T-helper 1 cell (primary cell): ENCODE measurements around the gene ALKBH1.
A peak's percentile ranks its signal among the peaks of the same experiment; 100 is the strongest.
"Not testable (repeated sequence)": the region's sequence is repeated elsewhere in the genome, so short reads cannot be mapped to it uniquely, and the experiment has no call there.

Source experiments
- DNase-seq, 5 donors: peaks; one replicate each; pipeline ENCODE4 v3.0.0-alpha.2; 2012 to 2020
- total RNA-seq, 4 donors: gene quantifications; one replicate each; lab custom pipeline; 2026; lab: John Stamatoyannopoulos, UW

ALKBH1 gene
- 4.5 to 12.6 (median 9.5) reads per million in 4 donors for total RNA-seq

- DNase-seq: peak; percentile 75 to 87 (median 81)
Measured at GRCh38 chr14:77707724-77708408, at the start of gene ALKBH1, which contains the start of gene SLIRP. Gene ALKBH1 (minus strand): TSS chr14:77708023. CDS start chr14:77708004, 19 bp downstream. Gene SLIRP (plus strand): TSS chr14:77708103. CDS start chr14:77708112, 9 bp downstream.

GRCh38 chr14:77752799-77753516 lies 45.1 kb upstream of the ALKBH1 start:
- no peak for DNase-seq

GRCh38 chr14:77752266-77752665 lies 44.4 kb upstream of the ALKBH1 start:
- DNase-seq: no peak

- DNase-seq: not testable (repeated sequence)
Measured at GRCh38 chr14:77747425-77747824, 39.6 kb upstream of the ALKBH1 start.

GRCh38 chr14:77746064-77746702 lies 38.4 kb upstream of the ALKBH1 start:
- no peak for DNase-seq

DNA sequence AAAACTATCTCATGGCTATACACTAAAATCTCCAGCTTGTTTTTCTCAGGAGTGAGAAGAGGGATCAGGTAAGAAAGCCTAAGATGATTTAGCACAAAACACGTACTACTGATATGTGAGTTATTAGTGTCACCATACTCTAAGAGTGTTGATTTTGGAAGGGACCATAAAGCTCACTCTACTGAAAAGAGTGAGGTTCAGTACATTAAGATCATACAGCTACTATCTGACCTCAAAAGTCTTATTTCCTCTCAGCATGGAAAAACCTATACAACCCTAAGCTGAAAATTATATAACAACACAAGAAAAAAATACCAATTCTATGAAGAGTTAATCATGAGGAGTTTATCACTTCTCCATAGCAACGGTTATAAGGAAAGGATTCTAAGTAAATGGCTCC lies 33.6 kb upstream of the ALKBH1 start:
- DNase-seq: no peak

- DNase-seq: peak in 1 of 5 donors; percentile 60
Measured at GRCh38 chr14:77738559-77739250, 30.9 kb upstream of the ALKBH1 start.

- DNase-seq: no peak
Measured at GRCh38 chr14:77730976-77731497, 23.2 kb upstream of the ALKBH1 start.

GRCh38 chr14:77722301-77722700 lies 14.5 kb upstream of the ALKBH1 start:
- DNase-seq: no peak

DNA sequence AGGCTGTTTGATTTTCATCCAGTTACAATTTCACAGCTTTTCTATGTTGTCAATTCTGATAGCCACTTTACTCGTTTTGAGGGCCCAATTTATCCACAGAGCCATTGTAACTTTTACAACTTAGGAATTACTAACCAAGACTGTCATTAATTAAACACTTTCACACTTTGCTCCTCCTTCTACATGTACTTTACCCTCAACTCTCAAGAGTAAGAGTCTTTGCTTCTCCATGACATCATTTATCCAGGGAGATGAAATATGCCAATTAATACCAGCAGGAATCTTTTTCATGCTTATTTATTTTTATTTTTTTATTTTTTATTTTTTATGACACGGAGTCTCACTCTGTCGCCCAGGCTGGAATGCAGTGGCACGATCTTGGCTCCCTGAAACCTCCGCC lies 13.6 kb upstream of the ALKBH1 start:
- no peak for DNase-seq

GRCh38 chr14:77717608-77718305 lies 9.9 kb upstream of the ALKBH1 start:
- no peak for DNase-seq

GRCh38 chr14:77714926-77715325 lies 7.1 kb upstream of the ALKBH1 start:
- DNase-seq: no peak

GRCh38 chr14:77710364-77710763 lies 2.5 kb upstream of the ALKBH1 start:
- no peak for DNase-seq

- no peak for DNase-seq
Measured at GRCh38 chr14:77709412-77709811, 1.6 kb upstream of the ALKBH1 start.

GRCh38 chr14:77708749-77709148 lies 926 bp upstream of the ALKBH1 start:
- no peak for DNase-seq

DNA sequence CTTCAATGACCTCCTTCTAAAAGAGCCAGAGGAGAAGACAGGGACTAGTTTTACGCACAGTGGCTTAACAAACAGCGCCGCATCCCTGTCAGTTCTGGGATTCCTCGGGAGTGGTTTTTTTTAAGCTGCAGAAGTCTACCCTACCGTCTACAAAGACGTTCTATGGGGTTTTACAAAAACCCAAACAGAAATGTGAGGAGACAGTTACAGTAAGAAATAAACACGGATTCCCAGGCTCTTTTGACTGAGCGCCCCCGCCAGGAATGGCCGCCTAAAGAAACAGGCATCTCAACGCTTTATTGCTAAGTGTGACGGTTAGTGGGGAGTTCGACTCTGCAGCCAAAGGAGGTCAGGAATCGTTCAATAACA lies 484 bp downstream of the ALKBH1 start:
- DNase-seq: peak in 1 of 5 donors; percentile 4

DNA sequence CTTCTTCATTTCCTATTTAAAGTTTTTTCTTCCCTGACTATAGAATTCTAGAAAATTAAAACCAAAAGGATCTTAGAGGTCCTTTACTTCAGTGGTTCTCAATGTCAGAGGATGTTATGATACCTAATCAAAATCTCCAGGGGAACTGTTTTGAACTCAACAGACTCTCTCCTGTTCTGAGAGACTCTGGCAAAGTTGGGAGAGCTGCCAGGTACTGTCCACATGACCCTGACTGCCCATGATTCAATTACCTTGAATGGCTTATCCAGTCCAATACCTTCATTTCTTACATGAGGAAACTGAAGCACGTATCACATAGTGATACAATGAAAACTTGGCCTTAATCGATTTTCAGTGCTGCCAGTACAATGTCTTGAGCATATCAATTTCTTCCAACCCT lies 16.6 kb downstream of the ALKBH1 start:
- no peak for DNase-seq

DNA sequence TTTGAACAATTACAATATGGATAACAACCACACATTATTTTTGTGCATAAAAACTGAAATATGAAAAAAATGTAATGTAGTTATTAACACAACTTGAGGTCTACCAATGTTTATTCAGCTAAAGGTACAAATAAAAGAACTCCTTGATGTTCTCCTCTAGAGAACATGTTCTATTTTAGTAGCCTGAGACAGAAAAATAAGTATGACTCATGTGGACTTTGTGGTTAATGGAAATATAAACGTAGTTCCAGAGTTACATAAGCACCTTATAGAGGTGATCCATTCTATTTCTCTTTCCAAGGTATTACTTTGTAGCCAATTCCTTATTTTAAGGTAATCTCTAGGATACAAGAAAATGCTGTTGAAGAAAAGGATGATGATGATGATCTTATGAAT lies 25.7 kb downstream of the ALKBH1 start:
- DNase-seq: no peak

DNA sequence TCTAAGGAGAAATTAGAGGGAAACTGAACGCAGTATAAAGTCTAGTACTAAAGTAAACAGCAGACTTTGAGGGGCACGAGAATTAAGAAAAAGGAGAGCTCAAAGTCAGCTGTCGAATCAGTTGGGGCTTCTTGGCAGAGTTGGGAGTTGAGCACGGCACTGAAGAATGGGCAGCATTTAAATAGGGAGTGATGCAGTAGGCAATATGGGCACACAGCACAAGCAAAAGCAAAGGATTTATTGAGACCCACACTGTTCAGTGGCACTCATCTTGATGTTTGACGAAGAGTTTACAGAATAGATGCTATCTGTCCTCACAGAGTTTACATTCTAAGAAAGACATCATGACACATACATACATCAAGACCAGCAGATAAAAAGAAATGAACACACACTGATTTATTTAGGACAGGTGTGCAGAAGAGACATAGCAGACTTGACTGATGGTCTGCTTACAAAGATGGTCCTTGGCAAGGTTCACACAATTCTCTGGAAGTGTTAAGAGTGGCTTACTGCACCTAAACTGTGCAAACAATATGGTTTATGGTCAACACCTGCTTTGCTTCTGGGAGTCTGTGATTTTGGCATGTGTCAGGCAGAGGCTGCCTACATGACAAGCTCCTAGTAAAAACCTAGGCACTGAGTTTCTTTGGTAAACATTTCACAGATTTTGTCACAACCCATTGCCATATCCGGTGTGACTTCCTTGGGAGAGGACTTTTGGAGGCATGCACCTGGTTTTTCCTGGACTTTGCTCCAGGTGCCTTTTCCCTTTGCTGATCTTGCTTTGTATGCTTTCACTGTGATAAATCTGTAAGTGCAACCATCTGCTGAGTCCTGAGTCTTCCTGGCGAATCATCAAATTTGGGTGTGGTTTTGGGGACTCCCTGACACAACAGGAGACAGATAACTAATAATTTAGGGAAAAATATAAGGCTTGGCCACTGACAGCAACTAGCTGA lies 26.3 kb downstream of the ALKBH1 start:
- DNase-seq: no peak

- no peak for DNase-seq
Measured at GRCh38 chr14:77674931-77675330, 32.9 kb downstream of the ALKBH1 start.

DNA sequence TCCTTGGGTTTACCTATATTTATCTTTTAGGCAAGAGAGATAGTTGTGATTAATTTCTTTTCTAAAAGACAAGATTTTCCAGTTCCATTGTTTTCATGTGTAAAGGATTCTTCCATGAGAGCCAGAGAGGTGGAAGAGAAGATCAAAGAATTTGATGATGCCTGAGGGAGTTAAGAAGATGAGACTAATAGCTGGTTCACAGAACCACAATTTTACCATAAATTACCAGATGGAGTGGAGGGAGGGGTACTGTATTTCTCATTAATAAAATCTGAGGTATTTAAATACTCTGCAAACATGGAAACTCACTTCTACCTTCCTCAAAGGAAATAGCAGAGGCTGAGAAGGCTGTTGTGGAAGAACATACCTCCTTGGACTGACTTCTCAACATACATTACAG lies 34.6 kb downstream of the ALKBH1 start:
- no peak for DNase-seq
